Upper lobe of right lung (tissue), 1 donor: ENCODE results near the gene CENPT. TPM values are rescaled to one million over a fixed set of nuclear protein-coding genes. Genes with fewer than 3 reads are reported as not detected.

Experiments used
- ATAC-seq: fragments of 200-7000 bp; cut with Tn5 transposase; one replicate; pipeline ENCODE4 v1.9.1; 2020; ENCODE audit warnings: mild to moderate bottlenecking, moderate library complexity
- DNase-seq: peaks from one replicate; pipeline ENCODE4 v3.0.0-alpha.2; 2020
- H3K27ac ChIP-seq: fragments of 200-600 bp; one replicate; pipeline ENCODE4 v1.8.0; 2022
- H3K27me3 ChIP-seq: fragments of 200-600 bp; one replicate; pipeline ENCODE4 v1.8.0; 2022; ENCODE audit warnings: mild to moderate bottlenecking
- H3K36me3 ChIP-seq: fragments of 200-600 bp; one replicate; pipeline ENCODE4 v1.8.0; 2022
- H3K4me1 ChIP-seq: fragments of 200-600 bp; one replicate; pipeline ENCODE4 v1.8.0; 2022
- H3K4me3 ChIP-seq: fragments of 200-600 bp; one replicate; pipeline ENCODE4 v1.8.0; 2022; ENCODE audit warnings: mild to moderate bottlenecking
- H3K9me3 ChIP-seq: fragments of 200-600 bp; one replicate; pipeline ENCODE4 v1.8.0; 2022
- intact Hi-C: fragments of 100-400 bp; cut with DNase I; formaldehyde crosslinking; loops from one replicate; pipeline ENCODE4 v1.11.0; 2022
- long read RNA-seq: library from polyadenylated mRNA; unstranded; transcript quantifications from one replicate; pipeline ENCODE4 v2.0.0, GENCODE V29; 2021
- total RNA-seq: library from RNA; stranded (reverse); fragmentation: NEBNext Ultra II Directional; extraction: Animal tissue kit (Norgen Biotek cat#: 25700); gene quantifications from one replicate; pipeline ENCODE4 v1.2.1, GENCODE V29; 2021
- TF ChIP-seq, protein P1 (sequence below): fragments of 200-600 bp; IDR thresholded peaks from one replicate; pipeline ENCODE4 v1.8.0; 2022; ENCODE audit warnings: antibody characterized with exemption
- donor health status: DM: no; HTN: yes; CAD: no; lungs with severe emphysema.

Gene CENPT, protein sequence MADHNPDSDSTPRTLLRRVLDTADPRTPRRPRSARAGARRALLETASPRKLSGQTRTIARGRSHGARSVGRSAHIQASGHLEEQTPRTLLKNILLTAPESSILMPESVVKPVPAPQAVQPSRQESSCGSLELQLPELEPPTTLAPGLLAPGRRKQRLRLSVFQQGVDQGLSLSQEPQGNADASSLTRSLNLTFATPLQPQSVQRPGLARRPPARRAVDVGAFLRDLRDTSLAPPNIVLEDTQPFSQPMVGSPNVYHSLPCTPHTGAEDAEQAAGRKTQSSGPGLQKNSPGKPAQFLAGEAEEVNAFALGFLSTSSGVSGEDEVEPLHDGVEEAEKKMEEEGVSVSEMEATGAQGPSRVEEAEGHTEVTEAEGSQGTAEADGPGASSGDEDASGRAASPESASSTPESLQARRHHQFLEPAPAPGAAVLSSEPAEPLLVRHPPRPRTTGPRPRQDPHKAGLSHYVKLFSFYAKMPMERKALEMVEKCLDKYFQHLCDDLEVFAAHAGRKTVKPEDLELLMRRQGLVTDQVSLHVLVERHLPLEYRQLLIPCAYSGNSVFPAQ
- 30.0 TPM for total RNA-seq
- long read RNA-seq, transcript CENPT-218 (12 exons, 2,133 nt) = major isoform, 22 of 94 reads
- long read RNA-seq, transcript CENPT-233 (10 exons, 2,957 nt) = minor isoform, 7 of 94 reads
- long read RNA-seq, partial matches to known transcripts = 29 of 94 reads
- long read RNA-seq, other reads (novel, unspliced or antisense) = 32 of 94 reads

DNA sequence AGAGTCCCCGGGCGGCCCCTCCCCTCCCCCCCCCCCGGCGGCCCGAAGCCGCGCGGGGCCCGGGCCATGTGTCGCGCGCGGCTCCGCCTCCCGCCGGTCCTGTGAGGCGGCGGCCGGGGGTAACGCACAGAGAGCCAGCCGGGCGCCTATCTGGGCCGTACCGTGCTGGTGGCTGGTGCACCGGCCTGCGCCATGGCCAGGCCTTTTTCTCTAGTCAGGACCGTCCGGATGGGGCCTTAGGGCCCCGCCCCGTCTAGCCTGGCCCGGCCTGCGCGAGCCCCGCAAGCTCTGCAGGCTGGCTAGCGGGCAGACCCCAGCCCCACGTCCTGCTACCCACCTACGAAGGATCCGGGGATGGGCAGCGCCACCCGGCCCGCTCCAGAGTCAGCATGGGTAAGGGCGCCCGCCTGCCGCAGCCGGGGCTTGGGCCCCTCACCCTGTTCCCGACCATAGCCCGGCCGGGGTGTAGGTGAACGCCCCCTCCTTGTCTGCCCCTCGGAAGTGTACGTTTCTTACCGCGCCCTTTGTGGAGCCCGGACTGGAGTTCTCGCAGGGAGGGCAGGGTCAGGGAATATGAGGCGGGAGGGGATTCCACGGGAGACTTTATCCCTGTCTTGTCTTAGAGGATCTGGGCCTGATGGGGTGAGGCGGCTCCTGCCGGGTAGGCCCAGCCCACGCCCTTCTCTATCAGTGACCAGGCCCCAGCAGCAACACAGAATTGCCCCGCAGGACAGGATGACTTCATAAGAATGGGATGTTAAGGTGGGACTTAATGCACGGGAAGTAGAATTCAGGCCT is at the start of gene CENPT:
CENPT (minus strand) TSS at position 630 of the 798 bp plus-strand sequence. CDS start 13,834 bp downstream, outside the sequence.
- H3K27ac ChIP-seq = peak within 1 kb of the TSS; percentile 88
- H3K9me3 ChIP-seq = no peaks in the 10 kb centered on the region
- ATAC-seq (peak; percentile 78), DNase-seq (peak; percentile 90)
- H3K4me3 ChIP-seq = peak within 1 kb of the TSS; percentile 100
- H3K4me1 ChIP-seq = peaks cover 45% of the 10 kb centered on the region
- intact Hi-C loops = no loop called here
- no peaks in the 10 kb centered on the region for H3K27me3 ChIP-seq
- no peaks in the 10 kb centered on the region for H3K36me3 ChIP-seq
- TF ChIP-seq, protein P1, sequence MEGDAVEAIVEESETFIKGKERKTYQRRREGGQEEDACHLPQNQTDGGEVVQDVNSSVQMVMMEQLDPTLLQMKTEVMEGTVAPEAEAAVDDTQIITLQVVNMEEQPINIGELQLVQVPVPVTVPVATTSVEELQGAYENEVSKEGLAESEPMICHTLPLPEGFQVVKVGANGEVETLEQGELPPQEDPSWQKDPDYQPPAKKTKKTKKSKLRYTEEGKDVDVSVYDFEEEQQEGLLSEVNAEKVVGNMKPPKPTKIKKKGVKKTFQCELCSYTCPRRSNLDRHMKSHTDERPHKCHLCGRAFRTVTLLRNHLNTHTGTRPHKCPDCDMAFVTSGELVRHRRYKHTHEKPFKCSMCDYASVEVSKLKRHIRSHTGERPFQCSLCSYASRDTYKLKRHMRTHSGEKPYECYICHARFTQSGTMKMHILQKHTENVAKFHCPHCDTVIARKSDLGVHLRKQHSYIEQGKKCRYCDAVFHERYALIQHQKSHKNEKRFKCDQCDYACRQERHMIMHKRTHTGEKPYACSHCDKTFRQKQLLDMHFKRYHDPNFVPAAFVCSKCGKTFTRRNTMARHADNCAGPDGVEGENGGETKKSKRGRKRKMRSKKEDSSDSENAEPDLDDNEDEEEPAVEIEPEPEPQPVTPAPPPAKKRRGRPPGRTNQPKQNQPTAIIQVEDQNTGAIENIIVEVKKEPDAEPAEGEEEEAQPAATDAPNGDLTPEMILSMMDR = no peak

DNA sequence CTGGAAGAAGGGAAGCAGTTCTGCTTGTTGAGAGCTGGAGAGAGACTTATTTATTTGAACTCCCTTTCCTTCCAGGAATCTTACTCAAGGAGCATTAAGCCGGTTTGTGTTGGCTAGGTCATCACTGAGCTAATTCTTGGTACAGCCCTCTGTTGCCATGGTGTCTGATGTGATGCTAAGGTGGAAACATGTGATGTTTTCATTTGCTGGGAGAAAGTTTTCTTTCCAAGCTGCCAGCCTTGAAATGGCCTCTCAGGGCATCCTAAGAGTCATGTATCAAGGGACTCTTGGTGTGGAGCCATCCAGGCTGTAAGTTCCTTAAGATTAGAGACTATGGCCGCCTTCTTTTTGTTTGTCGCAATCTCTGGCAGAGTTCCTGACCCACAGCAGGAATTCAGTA is 49.7 kb upstream of the CENPT start:
- intact Hi-C loops = no loop called here
- Histone ChIP-seq H3K4me3 (no peak overlapping the region), H3K4me1 (peaks cover 34% of the 10 kb centered on the region), H3K36me3 (no peaks in the 10 kb centered on the region), H3K9me3 (no peaks in the 10 kb centered on the region), H3K27ac (peak overlapping the region; percentile 18), H3K27me3 (no peaks in the 10 kb centered on the region)
- ATAC-seq (no peak), DNase-seq (no peak)
- TF ChIP-seq, protein P1 = no peak

DNA sequence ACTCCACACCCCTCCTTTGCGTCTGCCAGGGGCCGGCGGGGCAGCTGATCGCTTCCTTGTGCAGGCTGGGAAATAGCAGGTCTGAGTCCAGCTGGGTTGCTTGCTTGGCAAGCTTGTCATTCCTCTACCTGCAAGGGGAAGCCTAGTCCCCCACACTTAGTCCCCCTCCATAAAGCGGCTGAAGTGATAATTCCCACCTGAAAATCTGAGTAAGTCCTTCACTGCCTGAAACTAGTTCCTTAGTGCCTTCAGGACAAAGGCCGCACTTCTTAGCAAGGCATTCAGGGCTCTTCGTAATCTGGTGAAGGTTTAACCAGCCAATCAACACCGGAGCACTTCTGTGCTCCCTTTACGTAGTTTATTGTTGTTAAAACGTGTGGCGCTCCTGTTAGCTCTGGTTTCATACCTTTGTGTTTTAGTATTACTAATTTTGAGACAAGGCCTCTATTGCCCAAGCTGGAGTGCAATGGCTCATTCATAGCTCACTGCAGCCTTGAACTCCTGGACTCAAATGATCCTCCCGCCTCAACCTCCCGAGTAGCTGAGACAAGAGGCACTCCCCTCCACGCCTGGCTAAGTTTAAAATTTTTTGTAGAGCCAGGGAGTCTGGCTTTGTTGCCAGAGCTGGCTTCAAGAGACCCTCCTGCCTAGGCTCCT is 46.4 kb upstream of the CENPT start:
- H3K9me3 ChIP-seq = no peaks in the 10 kb centered on the region
- ATAC-seq (no peak), DNase-seq (no peak)
- TF ChIP-seq, protein P1 = no peak
- intact Hi-C loops = no loop called here
- no peaks in the 10 kb centered on the region for H3K36me3 ChIP-seq
- peaks cover 34% of the 10 kb centered on the region for H3K4me1 ChIP-seq
- peak overlapping the region; percentile 88 for H3K4me3 ChIP-seq
- H3K27ac ChIP-seq = peak overlapping the region; percentile 97
- no peaks in the 10 kb centered on the region for H3K27me3 ChIP-seq

DNA sequence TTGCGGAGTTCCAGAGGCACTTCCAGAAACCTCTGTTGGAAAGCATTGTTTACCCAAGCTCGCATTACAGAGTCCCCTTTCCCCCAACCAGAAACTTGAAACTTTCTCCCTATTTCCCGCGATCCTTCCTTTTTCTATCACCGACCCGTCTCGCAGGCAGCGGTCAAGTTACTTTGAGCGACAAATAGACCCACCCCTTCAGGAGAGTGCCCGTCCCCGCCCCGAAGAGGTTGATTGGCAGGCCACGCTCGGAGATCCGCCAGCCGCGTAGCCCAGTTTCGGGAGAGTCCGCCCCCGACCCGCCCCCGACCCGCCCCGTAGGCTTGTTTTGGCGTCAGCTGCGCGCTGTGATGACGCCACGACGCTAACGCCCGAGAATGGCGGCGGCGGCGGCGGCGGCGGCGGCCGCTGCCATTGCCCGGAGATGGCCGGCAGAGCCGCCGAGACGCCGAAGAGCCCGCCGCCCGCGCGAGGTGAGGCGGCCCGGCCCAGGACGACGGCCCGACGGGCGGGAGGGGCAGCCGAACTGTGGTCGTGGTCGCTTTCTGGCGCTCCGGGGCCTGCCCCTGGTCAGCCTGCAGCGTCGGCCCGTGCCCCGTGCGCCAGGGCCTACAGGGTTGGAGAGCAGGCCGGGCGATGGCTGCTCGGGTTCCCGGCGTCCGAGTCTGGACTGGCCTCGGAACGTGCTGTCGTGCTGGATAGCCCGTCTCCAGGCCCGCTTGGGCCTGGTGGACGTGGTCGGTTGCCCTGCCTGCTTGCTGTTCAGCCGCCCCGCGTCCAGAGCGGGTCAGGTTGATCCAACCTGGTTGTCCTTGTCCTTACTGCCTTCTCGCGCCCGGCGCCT is 45.6 kb upstream of the CENPT start, which contains the start of gene PSKH1:
PSKH1 (plus strand) TSS at position 356 of the 844 bp plus-strand sequence. CDS start 15,496 bp downstream, outside the sequence.
- H3K9me3 ChIP-seq = no peaks in the 10 kb centered on the region
- H3K27me3 ChIP-seq = no peaks in the 10 kb centered on the region
- no peaks in the 10 kb centered on the region for H3K36me3 ChIP-seq
- ATAC-seq (peak; percentile 99), DNase-seq (peak; percentile 99)
- intact Hi-C loops = no loop called here
- H3K4me1 ChIP-seq = peaks cover 28% of the 10 kb centered on the region
- TF ChIP-seq, protein P1 = no peak
- peak within 1 kb of the TSS; percentile 88 for H3K4me3 ChIP-seq
- H3K27ac ChIP-seq = peak within 1 kb of the TSS; percentile 97
